ENCODE data around the gene TRAPPC3. TPM values are rescaled to one million over a fixed set of nuclear protein-coding genes. Genes with fewer than 3 reads are reported as not detected.
A peak's percentile ranks its signal among the peaks of the same experiment; 100 is the strongest.

Gene TRAPPC3
- total and polyA plus RNA-seq, 10 donors = 42.9 to 98.1 (median 58.3) TPM

GRCh38 chr1:36183309-36183856 lies 34.1 kb upstream of the TRAPPC3 start:
- 80 to 92% (median 91%) methylated on average over 2 of the region's 2 CpGs for WGBS, 5 donors
- H3K9me3 ChIP-seq = no peaks in the 10 kb centered on the region
- H3K27me3 ChIP-seq (replicated peaks in 1 of 7) = no peaks in the 10 kb centered on the region
- intact Hi-C loops (cut with DNase I; ENCODE audit: low total_unique reads) = no loop called here
- peak overlapping the region in 3 of 8 donors; percentile 5 to 22 (median 19) for H3K27ac ChIP-seq
- peaks cover 3 to 42% (median 31%) of the 10 kb centered on the region in 6 donors for H3K36me3 ChIP-seq
- no peak overlapping the region for H3K4me3 ChIP-seq
- TF ChIP-seq POLR2AphosphoS5 (IDR thresholded peaks at IDR 0.05) (peak in 1 of 3 donors; percentile 27), CTCF (IDR thresholded peaks at IDR 0.05 in 8 of 11, conservative IDR thresholded peaks at IDR 0.05 in 3 of 11) (no peak), POLR2A (IDR thresholded peaks at IDR 0.05) (no peak)
- no peak for DNase-seq
- peaks cover 7 to 17% (median 9%) of the 10 kb centered on the region in 6 donors for H3K4me1 ChIP-seq

DNA sequence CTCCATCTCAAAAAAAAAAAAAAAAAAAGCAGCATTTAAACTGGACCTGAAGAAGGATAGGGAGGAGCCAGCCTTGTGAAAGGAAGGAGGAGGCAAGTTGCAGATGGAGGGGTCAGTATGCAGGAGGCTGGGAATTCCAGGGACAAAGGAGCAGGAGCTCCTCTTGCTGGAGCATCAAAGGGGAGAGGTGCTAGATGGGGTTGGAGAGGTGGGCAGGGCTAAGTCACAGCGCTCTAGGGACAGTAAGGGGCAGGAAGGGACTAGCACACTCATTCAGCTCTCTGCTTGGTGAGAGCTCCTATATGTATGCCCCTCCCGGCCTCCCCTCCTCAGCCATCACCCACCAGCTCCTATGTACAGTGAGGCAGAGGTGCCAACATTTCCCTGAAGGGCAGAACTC lies 33.4 kb upstream of the TRAPPC3 start:
- H3K4me1 ChIP-seq = peaks cover 2 to 15% (median 4%) of the 10 kb centered on the region in 6 donors
- H3K9me3 ChIP-seq = no peaks in the 10 kb centered on the region
- intact Hi-C loops (cut with DNase I; ENCODE audit: low total_unique reads) = no loop called here
- 78 to 100% (median 89%) methylated on average over 2 of the region's 2 CpGs for WGBS, 5 donors
- TF ChIP-seq POLR2A (IDR thresholded peaks at IDR 0.05) = no peak
- TF ChIP-seq CTCF (IDR thresholded peaks at IDR 0.05 in 8 of 11, conservative IDR thresholded peaks at IDR 0.05 in 3 of 11) = no peak
- peak in 2 of 3 donors; percentile 10 to 22 for TF ChIP-seq POLR2AphosphoS5 (IDR thresholded peaks at IDR 0.05)
- DNase-seq = no peak
- H3K27ac ChIP-seq = peak overlapping the region in 2 of 8 donors; percentile 19 to 22
- H3K4me3 ChIP-seq = no peak overlapping the region
- H3K27me3 ChIP-seq (replicated peaks in 1 of 7) = no peaks in the 10 kb centered on the region
- H3K36me3 ChIP-seq = peaks cover 3 to 49% (median 37%) of the 10 kb centered on the region in 6 donors

- 82 to 92% (median 88%) methylated on average over 19 of the region's 19 CpGs for WGBS, 5 donors
- no peak for TF ChIP-seq CTCF (IDR thresholded peaks at IDR 0.05 in 8 of 11, conservative IDR thresholded peaks at IDR 0.05 in 3 of 11)
- TF ChIP-seq POLR2A (IDR thresholded peaks at IDR 0.05) = no peak
- TF ChIP-seq POLR2AphosphoS5 (IDR thresholded peaks at IDR 0.05) = peak in 1 of 3 donors; percentile 44
- intact Hi-C loops (cut with DNase I; ENCODE audit: low total_unique reads) = no loop called here
- Histone ChIP-seq H3K36me3 (peaks cover 3 to 84% (median 72%) of the 10 kb centered on the region in 6 donors), H3K27ac (peak overlapping the region in 1 of 8 donors; percentile 1), H3K27me3 (replicated peaks in 1 of 7) (no peaks in the 10 kb centered on the region), H3K4me1 (peaks cover 0 to 32% (median 11%) of the 10 kb centered on the region in 6 donors), H3K9me3 (no peaks in the 10 kb centered on the region), H3K4me3 (no peak overlapping the region)
- DNase-seq = no peak
These were observed 29.9 kb upstream of the TRAPPC3 start for GRCh38 chr1:36179220-36179600.

- Histone ChIP-seq H3K36me3 (peaks cover 3 to 90% (median 78%) of the 10 kb centered on the region in 6 donors), H3K4me1 (peaks cover 0 to 35% (median 11%) of the 10 kb centered on the region in 6 donors), H3K9me3 (no peaks in the 10 kb centered on the region), H3K4me3 (no peak overlapping the region), H3K27ac (peak overlapping the region in 2 of 8 donors; percentile 18 to 26), H3K27me3 (replicated peaks in 1 of 7) (no peaks in the 10 kb centered on the region)
- WGBS, 5 donors = 90 to 94% (median 91%) methylated on average over 54 to 62 of the region's 62 CpGs
- intact Hi-C loops (cut with DNase I; ENCODE audit: low total_unique reads) = no loop called here
- DNase-seq = no peak
- TF ChIP-seq POLR2AphosphoS5 (IDR thresholded peaks at IDR 0.05) = peak in 1 of 3 donors; percentile 71
- TF ChIP-seq POLR2A (IDR thresholded peaks at IDR 0.05) = no peak
- no peak for TF ChIP-seq CTCF (IDR thresholded peaks at IDR 0.05 in 8 of 11, conservative IDR thresholded peaks at IDR 0.05 in 3 of 11)
These were observed 29.4 kb upstream of the TRAPPC3 start for GRCh38 chr1:36178471-36179219.
